ENCODE results near the gene CRYL1.

DNA sequence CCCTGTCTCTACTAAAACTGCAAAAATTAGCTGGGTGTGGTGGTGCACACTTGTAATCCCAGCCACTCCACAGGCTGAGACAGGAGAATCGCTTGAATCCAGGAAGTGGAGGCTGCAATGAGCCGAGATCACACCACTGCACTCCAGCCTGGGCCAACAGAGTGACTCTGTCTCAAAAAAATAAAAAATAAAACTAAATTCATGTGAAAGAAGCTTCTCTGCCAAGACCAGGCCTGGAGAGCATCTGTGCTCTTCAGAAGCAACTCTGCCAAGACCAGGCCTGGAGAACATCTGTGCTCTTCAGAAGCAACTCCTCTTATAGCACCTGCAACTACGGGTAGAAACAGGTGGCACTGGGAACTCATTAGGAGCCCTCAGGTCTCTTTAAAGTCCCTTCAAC lies 37.7 kb downstream of the CRYL1 start:
- TF ChIP-seq SPI1 (IDR thresholded peaks at IDR 0.05; ENCODE audit: low read depth, low read length) (no peak), POLR2A (IDR thresholded peaks at IDR 0.05; ENCODE audit: low read depth, low read length) (no peak), PAX5 (IDR thresholded peaks at IDR 0.05; ENCODE audit: insufficient read depth, low read length, severe bottlenecking) (no peak)
